PC-9 (cell line): ENCODE data around the gene ZFAND3.

Experiments used
- CTCF ChIP-seq: fragments of 200-600 bp; sonication (generic); conservative IDR thresholded peaks from 2 replicates; pipeline ENCODE4 v1.6.1; 2017; ENCODE audit warnings: mixed run types, antibody characterized with exemption, mild to moderate bottlenecking, moderate library complexity
- EZH2 ChIP-seq: fragments of 200-600 bp; sonication (generic); IDR thresholded peaks from 2 replicates; pipeline ENCODE4 v1.8.0; 2017; ENCODE audit warnings: antibody characterized with exemption, low read depth

DNA sequence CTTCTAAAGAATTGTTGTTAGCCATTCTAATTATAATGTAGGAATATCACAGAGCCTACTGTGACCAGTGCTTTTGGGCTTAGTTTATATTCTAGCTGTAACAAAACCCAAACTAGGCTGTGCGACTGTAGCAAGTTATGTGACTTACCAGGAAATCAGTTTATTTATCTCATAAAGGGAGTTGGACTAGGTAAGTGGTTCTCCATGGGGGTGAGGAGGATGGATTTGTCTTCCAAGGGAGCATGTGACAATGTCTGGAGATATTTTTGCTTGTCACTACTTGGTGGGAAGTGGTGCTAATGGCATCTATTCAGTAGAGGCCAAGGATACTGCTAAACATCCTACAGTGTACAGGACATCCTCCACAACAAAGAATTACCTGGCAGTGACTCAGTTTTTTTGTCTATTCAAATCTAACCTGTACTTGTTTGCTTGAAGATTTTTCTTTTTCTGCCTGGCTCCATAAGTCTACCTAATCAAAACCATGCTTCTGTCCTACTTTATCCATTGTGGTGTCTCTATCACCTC is 32.5 kb downstream of the ZFAND3 start:
- no peak for TF ChIP-seq CTCF
- no peak for TF ChIP-seq EZH2
